Neutrophil (primary cell): ENCODE measurements around the gene SMARCA2.
A peak's percentile ranks its signal among the peaks of the same experiment; 100 is the strongest.

Experiments used
- H3K27ac ChIP-seq: fragments of 200-600 bp; sonication (generic); 2 replicates; pipeline ENCODE4 v1.5.1; 2016; ENCODE audit warnings: mild to moderate bottlenecking, moderate library complexity
- H3K27me3 ChIP-seq: fragments of 200-600 bp; sonication (generic); 2 replicates; pipeline ENCODE4 v1.6.0; 2016; ENCODE audit warnings: mild to moderate bottlenecking
- H3K36me3 ChIP-seq: fragments of 200-600 bp; sonication (generic); 2 replicates; pipeline ENCODE4 v1.5.1; 2017
- H3K4me1 ChIP-seq, 2 experiments: fragments of 200-600 bp in 1 of 2; sonication (generic) in 1 of 2; 1 replicate in 1 of 2; 2 replicates in 1 of 2; pipeline versions ENCODE4 v1.5.1 to v1.6.1; 2013 to 2016; ENCODE audit warnings: low read depth in 1 of 2, low read length in 1 of 2, mild to moderate bottlenecking in 1 of 2, moderate library complexity in 1 of 2; ENCODE audit not compliant: control insufficient read depth in 1 of 2, insufficient read depth in 1 of 2
- H3K4me3 ChIP-seq, 2 experiments: fragments of 200-600 bp in 1 of 2; sonication (generic) in 1 of 2; 1 replicate in 1 of 2; 2 replicates in 1 of 2; pipeline ENCODE4 v1.5.1; 2013 to 2016; ENCODE audit warnings: low read depth in 1 of 2, low read length in 1 of 2, mild to moderate bottlenecking in 1 of 2, moderate library complexity in 1 of 2
- H3K9me3 ChIP-seq: fragments of 200-600 bp; sonication (generic); 2 replicates; pipeline ENCODE4 v1.5.1; 2016
- CTCF ChIP-seq: fragments of 200-600 bp; sonication (generic); IDR thresholded peaks from 2 replicates; pipeline ENCODE4 v1.5.1; 2016; ENCODE audit warnings: antibody characterized with exemption

The SMARCA2 gene

GRCh38 chr9:2015581-2016407, 647 bp downstream of the SMARCA2 start:
- Histone ChIP-seq H3K27me3 (peaks cover 25% of the 10 kb centered on the region), H3K4me1 (peaks cover 26 to 34% of the 10 kb centered on the region in 2 experiments), H3K27ac (peak overlapping the region; percentile 97), H3K9me3 (no peaks in the 10 kb centered on the region), H3K36me3 (no peaks in the 10 kb centered on the region), H3K4me3 (peak overlapping the region; percentile 90 to 97)
- TF ChIP-seq CTCF = no peak

DNA sequence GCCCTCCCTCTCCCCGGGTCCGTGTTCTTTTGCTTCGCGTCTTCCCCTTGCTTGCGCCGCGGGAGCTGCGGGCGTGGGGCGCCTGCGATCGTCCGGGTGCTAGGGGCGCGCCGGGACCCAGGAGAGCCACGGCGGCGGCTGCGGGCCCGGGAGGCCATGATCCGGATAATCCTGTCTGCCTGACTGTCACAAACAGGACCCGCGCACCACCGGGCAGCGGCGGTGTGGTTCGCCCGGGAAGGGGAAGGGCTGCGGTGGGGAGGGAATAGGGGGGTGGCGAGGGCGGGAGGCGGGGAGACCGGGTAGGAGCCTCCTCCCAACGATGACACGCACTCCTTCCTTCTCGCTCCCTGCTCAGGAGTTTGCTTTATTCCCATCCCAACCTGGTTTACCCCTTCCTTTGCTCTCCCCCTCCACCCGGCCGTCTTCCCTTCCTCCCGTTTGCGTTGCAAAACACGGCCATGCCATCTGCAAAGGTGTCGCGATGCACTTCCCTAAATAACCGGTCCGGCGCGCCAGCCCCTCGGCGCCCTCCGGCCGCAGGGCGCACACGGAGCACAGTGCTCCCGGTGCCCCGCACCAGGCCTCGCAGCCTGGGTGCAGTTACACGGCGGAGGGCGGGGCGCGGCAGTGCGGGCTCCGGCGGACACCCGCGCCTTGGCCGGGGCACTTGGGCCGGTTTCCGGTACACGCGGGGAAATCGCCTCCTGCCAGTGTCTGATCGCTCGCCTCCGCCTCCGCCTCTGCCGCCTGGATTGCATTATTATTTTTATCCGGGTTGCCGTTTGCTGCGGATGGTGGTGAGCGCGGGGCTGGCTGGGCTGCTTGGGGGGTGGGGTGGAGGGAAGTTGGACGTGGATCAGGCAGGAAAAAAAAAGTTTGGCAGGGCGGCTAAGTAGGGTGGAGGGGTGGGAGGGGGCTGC, 1.5 kb downstream of the SMARCA2 start:
- no peaks in the 10 kb centered on the region for H3K9me3 ChIP-seq
- H3K4me3 ChIP-seq = peak overlapping the region; percentile 90 to 97
- no peaks in the 10 kb centered on the region for H3K36me3 ChIP-seq
- peak; percentile 26 for TF ChIP-seq CTCF
- peaks cover 24% of the 10 kb centered on the region for H3K27me3 ChIP-seq
- H3K4me1 ChIP-seq = peaks cover 30 to 34% of the 10 kb centered on the region in 2 experiments
- H3K27ac ChIP-seq = peak overlapping the region; percentile 97

DNA sequence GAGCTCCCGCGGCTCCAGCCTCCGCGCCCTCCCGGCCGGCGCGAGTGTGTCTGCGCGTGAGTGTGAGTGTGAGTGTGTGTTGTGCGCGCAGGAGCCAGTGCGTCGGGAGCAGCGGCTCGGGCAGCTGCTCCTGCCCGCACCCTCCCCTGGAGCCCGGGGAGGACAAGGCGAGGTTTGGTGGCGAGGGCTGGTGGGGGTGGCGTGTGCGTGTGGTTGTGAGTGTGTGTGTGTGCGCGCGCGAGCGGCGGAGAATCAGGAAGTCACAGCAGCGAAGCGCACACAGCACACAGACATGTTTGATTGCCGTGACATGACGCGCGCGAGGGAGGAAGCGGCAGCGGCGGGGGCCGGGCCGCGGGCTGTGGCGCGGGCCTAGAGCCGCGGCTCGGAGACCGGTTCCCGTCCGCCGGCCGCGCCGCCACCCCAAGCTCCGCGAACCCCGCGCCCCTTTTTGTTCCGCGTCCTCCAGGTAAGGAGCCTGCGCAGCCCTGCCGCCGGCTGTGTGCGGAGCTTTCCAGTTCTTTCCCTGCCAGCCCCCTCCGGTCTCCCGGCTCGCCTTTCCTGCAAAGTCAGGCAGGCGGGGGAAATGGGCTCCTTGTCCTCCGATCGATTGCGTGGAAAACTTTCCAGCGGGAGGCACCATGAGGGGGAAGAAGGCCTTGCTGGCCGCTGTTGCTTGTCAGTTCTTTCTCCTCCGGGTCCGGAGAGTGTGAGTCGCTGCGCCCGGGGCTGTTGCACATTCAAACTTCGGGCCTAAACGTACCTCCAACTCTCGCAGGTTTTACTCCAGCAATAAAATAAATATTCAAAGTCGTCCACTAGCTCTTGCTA, 2.4 kb downstream of the SMARCA2 start:
- H3K27me3 ChIP-seq = peaks cover 17% of the 10 kb centered on the region
- peaks cover 30 to 34% of the 10 kb centered on the region in 2 experiments for H3K4me1 ChIP-seq
- H3K36me3 ChIP-seq = no peaks in the 10 kb centered on the region
- H3K27ac ChIP-seq = peak overlapping the region; percentile 97
- H3K4me3 ChIP-seq = peak overlapping the region; percentile 90 to 97
- no peaks in the 10 kb centered on the region for H3K9me3 ChIP-seq
- TF ChIP-seq CTCF = no peak

DNA sequence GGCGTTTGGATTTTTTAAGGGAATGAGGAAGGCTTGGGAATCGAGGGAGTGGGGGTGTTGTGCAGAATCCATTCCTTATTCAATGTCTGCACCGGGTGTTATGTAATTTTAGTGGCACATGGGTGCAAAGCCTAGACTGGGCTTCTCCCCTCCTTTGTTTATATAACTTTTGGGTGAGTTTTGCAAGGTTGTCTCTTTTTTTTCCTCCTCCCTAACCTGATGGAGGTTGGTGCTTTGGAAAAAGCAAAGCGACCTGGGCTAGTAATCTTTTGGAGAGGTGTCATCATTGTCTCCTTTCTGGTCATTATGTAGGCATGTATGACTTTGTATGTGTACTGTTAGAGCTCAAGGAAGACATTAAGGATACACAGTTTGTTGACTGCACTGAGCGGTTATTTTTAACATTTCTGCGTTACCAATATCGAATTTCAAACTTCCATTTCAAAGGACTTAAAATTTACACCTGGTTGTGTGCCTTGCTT, 3.1 kb downstream of the SMARCA2 start:
- Histone ChIP-seq H3K4me3 (peak overlapping the region; percentile 90 to 97), H3K9me3 (no peaks in the 10 kb centered on the region), H3K27ac (peak overlapping the region; percentile 97), H3K36me3 (no peaks in the 10 kb centered on the region), H3K27me3 (peaks cover 10% of the 10 kb centered on the region), H3K4me1 (peaks cover 34 to 37% of the 10 kb centered on the region in 2 experiments)
- no peak for TF ChIP-seq CTCF
